GM19351 (cell line): ENCODE data around the gene GPR135.
A peak's percentile ranks its signal among the peaks of the same experiment; 100 is the strongest.

Source experiments
- ATAC-seq: cut with Tn5 transposase; IDR thresholded peaks from one replicate; pipeline ENCODE4 v1.9.1; 2021; ENCODE audit warnings: mild to moderate bottlenecking, moderate library complexity; ENCODE audit not compliant: unreplicated experiment

GPR135 gene, protein sequence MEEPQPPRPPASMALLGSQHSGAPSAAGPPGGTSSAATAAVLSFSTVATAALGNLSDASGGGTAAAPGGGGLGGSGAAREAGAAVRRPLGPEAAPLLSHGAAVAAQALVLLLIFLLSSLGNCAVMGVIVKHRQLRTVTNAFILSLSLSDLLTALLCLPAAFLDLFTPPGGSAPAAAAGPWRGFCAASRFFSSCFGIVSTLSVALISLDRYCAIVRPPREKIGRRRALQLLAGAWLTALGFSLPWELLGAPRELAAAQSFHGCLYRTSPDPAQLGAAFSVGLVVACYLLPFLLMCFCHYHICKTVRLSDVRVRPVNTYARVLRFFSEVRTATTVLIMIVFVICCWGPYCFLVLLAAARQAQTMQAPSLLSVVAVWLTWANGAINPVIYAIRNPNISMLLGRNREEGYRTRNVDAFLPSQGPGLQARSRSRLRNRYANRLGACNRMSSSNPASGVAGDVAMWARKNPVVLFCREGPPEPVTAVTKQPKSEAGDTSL

DNA sequence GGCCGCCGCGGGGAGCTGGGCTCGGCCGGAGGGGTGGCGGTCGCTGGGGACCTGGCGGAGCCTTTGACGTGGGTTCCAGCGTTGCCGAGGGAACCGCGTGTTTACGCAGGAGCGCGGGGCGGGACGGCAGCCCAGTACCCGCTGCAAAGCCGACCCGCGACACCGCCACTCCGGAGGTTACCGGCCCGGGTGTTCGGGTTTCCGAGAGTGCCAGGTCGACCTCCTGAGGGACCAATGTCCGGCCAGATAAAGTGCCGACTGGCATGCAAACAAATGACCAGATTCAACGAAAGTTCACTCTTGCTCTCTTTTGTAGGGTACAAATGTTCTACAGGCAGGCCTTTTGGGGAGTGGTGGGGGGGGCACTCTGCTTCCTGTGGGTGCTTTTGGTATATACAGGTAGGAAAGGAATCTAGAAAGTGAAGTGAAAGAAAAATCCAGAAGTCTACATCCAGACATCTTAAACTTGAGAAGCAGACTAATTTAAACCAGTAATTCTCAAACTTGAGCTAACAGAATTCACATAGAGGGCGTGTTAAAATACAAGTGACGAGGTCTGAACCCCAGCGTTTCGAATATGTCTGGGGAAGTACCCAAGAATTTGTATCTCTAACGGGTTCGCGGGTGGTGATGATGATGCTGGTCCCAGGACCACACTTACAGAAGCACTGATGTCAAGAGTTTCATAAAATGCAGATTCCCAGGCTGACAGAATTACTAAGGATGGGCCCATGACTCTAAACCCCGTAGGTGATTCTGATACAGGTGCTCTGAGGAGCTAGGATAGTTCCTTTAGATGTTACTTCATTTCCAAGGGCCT lies at the start of gene GPR135:
Gene GPR135, minus strand, starts transcription at position 65 of the 820 bp plus-strand sequence. CDS start 154 bp downstream, outside the sequence.
- ATAC-seq: peak; percentile 38

DNA sequence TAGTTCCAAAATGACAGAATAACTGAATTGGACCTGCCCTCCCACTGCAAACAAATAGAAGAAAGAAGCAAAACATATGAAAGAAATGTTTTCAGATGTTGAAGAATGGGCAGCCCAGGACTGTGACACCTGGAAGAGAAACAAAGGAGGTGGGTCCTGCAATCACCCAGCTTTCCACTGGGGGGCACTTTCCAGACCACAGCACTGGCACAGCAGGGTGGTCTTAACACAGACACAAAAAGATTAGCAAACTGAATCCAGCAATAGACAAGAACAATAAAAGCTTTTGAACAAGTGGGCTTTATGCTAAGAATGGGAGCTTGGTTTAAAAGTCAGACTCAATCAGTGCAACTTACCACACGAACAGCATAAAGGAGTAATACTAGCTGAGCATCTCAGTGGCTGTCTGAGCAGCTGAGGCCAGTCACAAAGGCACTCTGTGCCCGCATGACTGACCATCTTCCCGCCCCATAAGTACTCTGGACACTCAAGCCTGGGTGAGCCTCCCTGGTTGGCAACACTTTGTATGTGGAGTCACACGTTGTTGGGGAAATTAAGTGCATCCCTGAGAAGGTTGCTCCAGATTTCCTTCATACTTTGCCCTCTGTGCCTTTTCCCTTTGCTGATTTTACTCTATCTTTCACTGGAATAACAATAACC lies 46.9 kb upstream of the GPR135 start:
- ATAC-seq: peak; percentile 47

DNA sequence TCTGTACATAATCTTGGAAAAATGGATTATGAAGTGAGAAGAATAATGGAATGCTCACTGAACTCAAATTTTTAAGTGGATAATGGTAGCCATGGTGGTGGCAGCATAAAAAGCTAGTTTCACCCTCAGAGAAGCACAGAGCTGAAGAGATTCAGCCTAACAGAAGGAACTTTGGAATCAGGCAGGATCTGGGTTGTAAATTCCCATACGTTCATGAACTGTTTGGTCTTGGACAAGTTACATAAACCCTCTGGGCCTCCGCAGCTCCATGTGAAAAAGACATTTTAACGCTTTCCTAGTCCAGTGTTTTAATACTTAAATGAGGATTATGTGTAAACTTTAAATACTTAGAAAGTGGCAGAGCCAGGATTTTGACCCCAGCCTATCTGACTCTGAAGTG lies 45.8 kb upstream of the GPR135 start:
- no peak for ATAC-seq

DNA sequence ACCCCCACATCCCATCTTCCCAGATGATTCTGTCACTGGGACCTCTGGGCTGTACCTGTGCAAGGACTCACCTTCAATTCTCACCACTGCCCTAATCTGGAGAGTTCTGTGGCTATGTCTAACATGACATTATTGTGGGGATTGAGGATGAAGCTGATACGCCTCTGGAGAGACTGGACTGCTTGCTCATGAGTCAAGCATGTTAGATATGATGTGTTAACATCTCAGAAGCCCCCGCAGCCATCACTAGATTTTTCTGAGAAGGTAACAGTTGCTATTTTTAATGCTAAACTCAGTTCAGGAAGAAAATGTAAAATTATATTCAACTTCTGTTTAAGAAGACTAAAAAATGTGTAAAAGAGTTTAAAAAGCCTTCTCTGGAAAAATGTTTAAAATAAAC lies 44.8 kb upstream of the GPR135 start:
- ATAC-seq: no peak

DNA sequence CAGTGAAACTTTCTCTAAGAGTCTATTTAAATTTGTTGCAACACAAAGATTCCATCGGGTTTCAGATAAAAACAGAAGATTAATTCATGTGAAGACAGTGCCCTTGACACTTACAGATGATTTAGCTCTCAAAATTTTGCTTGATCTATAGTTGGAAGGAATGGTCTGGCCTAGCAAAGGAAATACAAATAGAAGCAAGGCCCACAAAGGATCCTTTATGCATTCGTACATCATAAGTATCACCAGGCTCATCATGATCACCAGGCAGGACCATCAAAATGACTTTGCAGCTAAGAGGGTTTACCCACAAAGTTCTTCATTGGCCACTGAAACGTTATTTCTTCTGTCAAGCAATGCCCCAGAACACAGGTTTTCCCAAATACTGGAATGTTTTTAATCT lies 43.9 kb upstream of the GPR135 start:
- ATAC-seq: no peak

DNA sequence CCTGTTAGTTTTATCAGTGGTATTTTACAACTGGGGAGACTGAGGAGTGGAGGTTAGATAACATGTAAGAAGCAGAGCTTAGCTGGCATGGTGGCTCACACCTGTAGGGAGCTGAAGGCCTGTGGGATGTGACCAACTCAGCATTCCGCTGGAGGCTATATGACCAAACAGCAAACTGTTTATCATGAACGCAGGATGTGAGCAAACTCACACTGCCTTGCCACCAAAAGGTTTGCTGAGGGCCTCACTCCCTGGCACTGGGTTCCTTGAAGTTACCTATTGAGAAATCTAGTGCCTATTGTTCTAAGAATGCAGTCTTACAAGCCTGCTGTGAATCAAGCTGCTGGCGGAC lies 42.5 kb upstream of the GPR135 start:
- ATAC-seq: no peak

DNA sequence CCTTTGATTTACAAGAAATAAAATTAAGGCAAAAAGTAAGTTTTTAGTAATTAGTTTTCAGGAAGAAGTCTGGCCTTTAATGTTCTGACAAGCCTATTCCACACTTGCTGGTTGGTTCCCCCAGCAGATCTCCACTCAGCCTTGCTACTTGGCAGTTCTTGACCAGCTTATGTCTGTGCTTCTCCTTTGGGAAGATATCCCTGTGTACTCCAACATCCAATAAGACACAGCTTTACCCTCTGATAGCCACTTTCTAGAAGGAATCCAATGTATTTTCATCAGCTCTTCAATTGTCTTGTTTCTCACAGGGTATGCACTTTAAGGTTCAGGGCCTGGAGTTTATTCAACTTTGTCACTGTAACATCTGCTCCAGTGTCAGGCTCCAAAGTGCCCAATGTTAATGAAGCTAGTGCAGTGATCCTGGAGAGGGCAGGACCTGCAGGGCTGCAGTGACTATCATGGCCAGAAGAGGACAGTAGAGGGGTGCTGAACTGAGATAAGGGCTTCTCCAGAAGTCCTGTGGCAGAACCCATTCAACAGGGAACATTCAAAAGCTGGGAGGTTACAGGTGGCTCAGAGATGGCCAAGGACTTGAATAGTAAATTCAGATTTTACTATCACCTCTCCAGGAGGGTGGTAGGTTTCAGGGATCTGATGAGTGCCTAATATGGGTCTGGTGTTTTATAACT lies 42.0 kb upstream of the GPR135 start:
- peak; percentile 86 for ATAC-seq

DNA sequence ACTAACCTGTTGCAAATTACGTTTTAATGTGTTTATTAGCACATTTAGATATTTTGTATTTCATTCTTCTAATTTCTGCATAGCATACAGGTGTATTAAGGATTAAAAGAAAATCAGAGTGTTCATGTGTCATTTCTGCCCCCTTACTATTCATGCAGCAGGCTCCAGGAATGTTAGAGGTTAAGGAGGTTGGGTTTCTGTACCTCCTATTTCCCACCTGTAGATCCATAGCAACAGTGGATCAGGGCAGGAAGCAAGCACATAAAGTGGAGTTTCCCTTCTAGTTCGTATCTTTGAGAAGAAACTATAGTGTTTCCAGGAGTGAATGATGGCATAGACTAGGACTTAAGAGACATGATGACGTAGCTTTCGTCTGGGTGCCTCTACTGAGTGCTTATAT lies 38.1 kb upstream of the GPR135 start:
- no peak for ATAC-seq

DNA sequence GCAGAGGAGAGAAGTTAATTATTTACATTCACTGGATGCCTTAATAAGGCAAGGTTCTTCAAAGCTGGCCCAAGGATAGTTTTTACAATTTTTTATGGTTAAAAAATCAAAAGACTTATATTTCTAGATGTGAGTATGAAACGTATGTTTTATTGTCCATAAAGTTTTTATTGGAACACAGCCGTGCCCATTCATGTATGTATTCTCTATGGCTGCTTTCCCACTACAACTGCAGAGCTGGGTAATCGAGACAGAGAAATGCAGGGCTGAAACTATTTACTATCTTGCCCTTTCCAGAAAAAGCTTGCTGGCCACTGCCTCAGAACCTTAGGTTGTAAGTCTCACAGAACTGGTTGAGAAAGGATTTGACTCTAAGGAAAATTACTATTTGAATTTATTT lies 35.6 kb upstream of the GPR135 start:
- ATAC-seq: no peak

DNA sequence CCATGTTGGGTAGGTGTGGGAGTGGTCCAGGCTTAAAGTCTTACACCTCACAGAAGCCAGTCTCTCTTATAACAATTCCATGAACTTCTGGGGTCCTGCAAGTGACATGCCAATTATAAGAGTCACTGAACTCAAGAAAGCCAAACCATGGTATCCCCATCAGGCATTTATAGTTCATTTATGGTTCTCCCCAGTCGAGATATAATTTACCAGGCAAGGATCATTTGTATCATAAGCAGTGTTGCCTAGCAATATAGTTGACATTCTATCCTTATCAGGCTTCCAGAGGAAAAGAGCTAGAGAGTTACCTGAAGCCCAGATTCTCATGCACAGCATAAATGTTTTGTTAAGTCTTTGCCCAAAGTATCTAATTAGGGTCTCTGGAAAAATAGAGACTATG lies 27.2 kb upstream of the GPR135 start:
- no peak for ATAC-seq

DNA sequence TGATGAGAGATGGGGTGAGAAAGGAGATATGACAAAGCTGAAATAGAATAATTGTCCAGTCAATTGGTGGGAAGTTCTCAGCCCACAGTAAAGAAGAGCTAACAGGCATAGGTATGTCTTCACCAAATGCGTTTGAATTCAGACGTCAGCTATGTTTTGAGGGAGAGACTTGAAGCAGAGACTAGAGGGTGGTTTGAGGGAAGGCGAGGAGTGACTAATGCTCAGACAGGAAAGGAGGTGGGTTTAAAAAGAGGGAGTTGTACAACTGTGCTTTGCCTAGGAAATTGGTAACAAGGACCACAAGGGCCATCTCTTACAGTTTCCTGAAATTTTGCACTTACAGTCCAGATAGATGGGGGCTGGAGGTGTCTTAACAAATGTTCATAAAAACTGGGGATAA lies 25.6 kb upstream of the GPR135 start:
- ATAC-seq: no peak

DNA sequence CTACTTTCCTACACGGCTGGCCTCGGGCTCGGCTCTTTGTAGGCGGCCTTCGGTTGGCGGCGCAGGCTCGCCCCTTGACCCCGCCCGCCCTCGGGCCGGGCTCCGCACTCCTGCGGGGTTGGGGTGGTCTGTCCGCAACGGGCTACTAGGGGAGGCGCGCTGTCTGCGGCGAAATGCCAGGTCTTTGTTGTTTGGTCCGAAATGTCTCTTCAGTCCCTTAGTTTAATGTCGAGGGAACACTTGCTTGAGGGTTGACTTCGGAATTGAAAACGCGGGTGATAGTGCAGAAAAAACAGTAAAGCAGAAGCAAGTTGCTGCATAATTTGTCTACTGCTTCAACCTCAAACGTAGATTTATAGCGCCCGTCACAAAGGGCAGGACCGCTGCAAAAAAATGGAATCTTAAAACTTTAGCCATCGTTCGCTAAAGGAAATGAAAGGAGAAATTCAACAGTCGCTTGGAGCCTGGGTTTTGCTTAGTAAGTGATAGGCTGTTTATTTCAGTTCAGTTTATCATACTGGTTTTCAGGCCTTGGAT lies 19.5 kb upstream of the GPR135 start:
- ATAC-seq: peak; percentile 47

DNA sequence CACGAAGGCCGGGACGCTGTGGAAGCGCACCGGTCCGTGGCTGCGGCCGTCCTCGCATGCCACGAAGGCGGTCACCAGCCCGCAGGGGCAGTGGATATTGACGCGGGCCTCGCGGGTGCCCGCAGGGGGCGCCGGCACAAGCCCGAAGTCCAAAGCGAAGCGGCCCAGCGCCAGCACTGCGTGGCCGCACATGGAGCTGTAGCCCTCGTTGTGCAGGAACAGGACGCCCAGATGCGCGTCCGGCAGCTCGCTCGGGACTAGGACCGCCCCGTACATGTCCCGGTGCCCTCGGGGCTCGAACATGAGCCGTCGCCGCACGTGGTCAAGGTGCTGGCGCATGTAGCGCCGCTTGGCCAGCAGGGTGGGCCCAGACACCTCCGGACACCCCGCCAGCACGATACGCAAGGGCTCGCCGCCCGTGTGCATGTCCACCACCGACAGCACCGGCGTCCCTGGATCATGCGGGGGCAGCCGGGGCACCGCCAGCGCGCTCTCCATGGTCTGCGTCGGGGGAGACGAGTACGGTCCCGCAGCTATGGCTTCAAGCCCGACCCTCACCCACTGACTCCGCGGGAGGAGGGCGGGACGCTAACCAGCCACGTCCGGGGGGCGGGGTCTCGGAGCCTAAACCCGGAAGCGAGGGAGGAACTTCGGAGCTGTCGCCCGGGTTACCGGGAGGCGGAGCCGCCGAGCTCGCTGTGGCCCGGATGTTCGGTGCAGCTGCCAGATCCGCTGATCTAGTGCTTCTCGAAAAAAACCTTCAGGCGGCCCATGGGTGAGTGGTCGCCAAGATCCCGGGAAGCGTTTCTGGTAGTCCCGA lies 18.8 kb upstream of the GPR135 start, which contains the start of the genes JKAMP and L3HYPDH:
Gene JKAMP, plus strand, starts transcription at position 699 of the 820 bp plus-strand sequence. Its CDS starts 73 bp downstream, at position 772.
Gene L3HYPDH, minus strand, starts transcription at position 590 of the 820 bp plus-strand sequence. Its CDS starts 92 bp downstream, at position 498.
- ATAC-seq: peak; percentile 85

DNA sequence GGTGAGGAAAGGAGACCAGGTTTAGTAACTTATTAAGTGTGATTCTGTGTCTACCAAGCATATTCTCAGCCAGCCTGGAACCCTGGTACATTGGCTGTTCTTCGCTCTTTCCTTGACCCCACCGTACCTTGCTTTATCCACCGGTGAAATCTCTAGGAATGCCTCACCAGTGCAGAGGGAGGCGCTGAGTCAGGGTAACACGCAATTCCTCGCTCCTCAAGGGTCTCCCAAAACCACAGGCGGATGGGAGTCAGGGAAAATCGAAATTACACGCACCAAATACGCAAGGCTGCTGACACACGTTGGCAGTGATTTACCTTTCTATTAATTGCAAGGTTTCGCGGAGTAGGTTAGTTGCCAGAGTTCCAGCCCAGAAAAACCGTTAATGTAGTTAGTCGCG lies 18.2 kb upstream of the GPR135 start:
- no peak for ATAC-seq

DNA sequence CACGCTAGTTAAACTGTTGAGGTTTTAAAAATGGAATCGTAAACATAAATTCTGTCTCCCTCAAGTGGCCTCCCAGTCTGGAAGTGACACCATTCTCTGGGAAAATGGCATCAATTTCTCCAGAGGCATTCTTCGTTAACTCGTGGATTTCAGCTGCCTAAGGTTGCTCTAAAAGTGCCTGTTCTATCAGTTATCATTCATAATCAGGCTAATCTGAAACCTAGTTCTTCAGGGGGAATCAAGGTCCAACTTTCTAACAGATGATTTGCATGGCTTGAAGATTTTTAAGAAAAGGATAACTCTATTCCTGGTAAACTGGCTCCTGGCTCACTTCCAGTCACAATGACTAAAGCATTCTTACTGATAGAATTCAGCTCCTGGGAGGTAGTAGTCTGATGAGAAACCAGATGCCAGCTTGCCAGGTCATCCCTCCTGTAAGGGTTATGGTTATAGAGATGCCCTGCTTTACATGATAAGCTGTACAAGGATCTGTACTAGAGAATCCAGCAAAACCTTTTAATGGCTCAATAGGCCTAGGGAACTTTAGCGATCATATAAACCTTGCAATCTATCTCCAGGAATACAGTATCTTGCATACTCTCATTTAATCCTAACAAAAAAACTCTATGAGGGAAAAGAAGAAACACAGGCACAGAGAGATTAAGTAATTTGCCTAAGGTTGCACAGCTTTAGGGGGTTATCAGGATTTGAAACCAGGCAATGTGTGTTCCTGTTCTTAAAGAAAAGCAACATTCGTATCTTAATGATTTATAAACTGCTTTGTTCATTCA lies 17.6 kb upstream of the GPR135 start:
- no peak for ATAC-seq

DNA sequence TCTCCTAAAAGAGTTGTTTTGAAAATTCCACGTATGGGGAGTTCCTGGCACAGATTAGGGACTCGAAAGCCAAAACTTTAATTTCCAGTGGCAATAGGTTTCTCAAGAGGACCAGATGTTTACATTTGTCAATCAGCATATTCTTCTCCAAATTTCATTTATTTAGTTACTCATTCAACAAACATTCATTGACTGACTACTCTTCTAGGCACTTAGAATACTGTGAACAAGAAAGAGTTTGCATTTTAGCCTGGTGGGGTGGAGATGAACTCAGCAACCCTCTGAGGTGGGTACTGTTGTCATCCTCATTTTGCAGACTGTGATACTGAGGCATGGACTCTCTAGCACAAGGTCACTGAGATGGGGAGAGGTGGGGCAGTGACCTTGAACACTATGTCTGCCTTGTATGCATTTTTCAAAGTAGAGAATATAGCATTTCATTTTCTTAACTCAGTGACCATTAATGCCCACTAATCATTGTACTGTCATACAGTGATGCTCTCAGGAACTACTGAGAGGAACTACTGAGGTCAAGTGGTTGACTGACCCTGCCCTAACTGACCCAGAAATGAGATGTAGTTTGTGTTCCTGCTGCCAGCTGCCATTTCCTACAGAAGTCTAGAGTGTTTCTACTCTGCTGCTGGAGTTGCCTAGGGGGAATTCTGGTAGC lies 16.8 kb upstream of the GPR135 start:
- ATAC-seq: no peak

DNA sequence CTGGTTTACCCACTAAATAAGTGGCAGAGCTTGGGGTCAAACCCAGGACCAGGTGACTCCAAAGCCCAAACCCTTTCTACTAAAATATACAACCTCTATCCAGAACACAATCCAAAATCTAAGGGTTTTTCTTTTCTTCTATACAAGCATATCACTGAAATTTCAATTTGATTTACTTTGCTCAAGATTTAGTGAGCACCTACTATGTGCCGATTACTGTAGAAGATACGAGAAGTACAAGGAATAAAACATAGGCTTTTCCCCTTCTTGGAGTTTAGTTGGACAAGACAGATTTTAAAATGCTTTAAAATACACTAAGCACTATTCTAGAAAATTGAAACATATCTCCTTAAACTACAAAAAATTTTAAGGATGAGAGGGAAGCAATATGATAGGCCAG lies 16.2 kb upstream of the GPR135 start:
- no peak for ATAC-seq

DNA sequence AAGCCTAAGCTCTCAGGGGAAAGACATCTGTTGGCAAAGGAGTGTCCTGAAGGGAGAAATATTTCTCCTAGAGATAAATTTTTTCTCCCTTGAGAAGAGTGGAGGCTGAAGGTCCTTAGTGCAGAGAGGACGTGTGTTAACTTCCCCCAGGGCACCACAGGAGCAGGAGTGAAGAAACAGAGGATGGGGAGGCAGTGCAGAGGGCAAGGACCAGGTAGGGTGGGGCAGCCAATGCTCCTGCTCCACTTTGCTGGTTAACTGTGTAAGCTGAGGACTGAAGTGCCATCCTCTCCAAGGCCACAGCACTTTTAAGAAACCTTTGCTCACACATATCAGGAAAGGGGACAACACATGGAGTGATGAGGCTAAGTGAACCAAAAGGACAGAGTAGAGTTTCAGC lies 15.0 kb upstream of the GPR135 start:
- ATAC-seq: no peak
